ENCODE results near the gene IRX4. TPM values are rescaled to one million over a fixed set of nuclear protein-coding genes. Genes with fewer than 3 reads are reported as not detected.

Gene IRX4
- total and polyA plus RNA-seq, 2 experiments from 2014 or later, result not detected

DNA sequence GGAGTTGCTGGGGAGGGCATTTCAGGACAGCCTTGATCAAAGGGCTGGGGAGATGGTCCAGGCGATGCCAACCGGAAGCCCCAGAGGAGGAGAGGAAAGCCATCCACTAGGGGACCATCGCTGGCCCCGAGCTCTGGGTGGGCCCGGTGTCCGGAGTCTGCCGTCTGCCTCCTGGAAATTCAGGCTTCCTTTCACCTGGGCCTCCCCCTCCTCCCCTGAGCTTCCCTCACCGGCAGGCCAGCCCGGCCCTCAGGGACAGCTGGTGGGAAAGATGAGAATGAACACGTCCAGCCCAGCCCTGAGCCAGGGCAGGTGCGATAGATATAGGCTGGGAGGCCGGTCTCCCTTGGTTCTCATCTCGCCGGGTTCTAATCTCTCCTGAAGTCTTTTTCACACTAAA is 17.2 kb downstream of the IRX4 start:
- no peaks in the 10 kb centered on the region for H3F3A ChIP-seq (ENCODE audit: insufficient read depth)
- 54 to 57% methylated on average over 14 of the region's 14 CpGs for WGBS, 2 experiments (ENCODE audit: low coverage in 1 of 2, low lambda C conversion rate in 2 of 2, missing lambda C conversion rate in 2 of 2)
- H3K27me3 ChIP-seq (replicated peaks; ENCODE audit: insufficient read depth), result peaks cover 42% of the 10 kb centered on the region
- in situ Hi-C loops (cut with MboI), result no loop called here
- no peak overlapping the region for H3K9ac ChIP-seq
- H3K9me3 ChIP-seq (ENCODE audit: low read depth), result no peaks in the 10 kb centered on the region
- no peaks in the 10 kb centered on the region for H3K9me2 ChIP-seq (ENCODE audit: insufficient read depth)
- no peak overlapping the region for H3K4me3 ChIP-seq
- H3K36me3 ChIP-seq (ENCODE audit: low read depth), result no peaks in the 10 kb centered on the region
- no peak overlapping the region for H3K4me2 ChIP-seq (ENCODE audit: unreplicated experiment)
- no peak for DNase-seq
- H3K27ac ChIP-seq, result no peak overlapping the region
- H2AFZ ChIP-seq, result no peak overlapping the region
- TF ChIP-seq EZH2 (IDR thresholded peaks at IDR 0.05; ENCODE audit: insufficient read depth, poor library complexity, severe bottlenecking), result no peak
- no peak for TF ChIP-seq EZH2phosphoT487 (IDR thresholded peaks at IDR 0.05; ENCODE audit: insufficient read depth, low read depth)
- no peaks in the 10 kb centered on the region for H3K79me2 ChIP-seq (ENCODE audit: insufficient read depth)
- no peaks in the 10 kb centered on the region for H4K20me1 ChIP-seq (ENCODE audit: insufficient read depth)
- no peaks in the 10 kb centered on the region for H3K4me1 ChIP-seq (ENCODE audit: insufficient read depth)

DNA sequence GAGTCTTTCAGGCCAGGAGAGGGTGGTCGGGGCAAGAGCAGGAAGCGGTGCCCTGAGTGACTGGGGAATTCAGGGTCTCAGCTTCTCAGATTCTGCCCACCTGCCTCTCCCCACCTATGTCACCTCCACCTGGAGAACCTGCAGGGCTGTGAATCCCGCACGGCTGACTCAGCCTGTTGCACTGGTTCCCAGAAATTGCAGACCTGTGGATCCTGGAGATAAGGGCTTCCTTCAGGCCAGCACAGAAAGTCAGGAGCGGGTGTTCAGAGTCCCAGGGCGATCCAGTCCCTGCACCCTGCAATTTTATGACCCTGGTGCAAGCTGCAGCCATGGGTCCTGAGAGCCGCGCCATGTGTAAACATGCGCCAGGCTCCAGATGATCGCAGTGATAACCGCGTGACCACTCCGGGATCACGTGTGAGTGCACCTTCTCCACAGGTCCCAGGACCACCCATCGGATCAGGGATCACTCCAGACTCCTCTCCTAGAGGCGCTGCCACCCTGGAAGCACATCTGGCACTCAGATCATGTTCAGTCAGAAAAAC is 17.8 kb downstream of the IRX4 start:
- H3F3A ChIP-seq (ENCODE audit: insufficient read depth), result no peaks in the 10 kb centered on the region
- DNase-seq, result no peak
- no peaks in the 10 kb centered on the region for H3K9me3 ChIP-seq (ENCODE audit: low read depth)
- H4K20me1 ChIP-seq (ENCODE audit: insufficient read depth), result no peaks in the 10 kb centered on the region
- no peaks in the 10 kb centered on the region for H3K4me1 ChIP-seq (ENCODE audit: insufficient read depth)
- no peak overlapping the region for H3K27ac ChIP-seq
- no peak overlapping the region for H3K4me2 ChIP-seq (ENCODE audit: unreplicated experiment)
- in situ Hi-C loops (cut with MboI), result no loop called here
- 72 to 78% methylated on average over 16 of the region's 16 CpGs for WGBS, 2 experiments (ENCODE audit: low coverage in 1 of 2, low lambda C conversion rate in 2 of 2, missing lambda C conversion rate in 2 of 2)
- H2AFZ ChIP-seq, result no peak overlapping the region
- H3K9ac ChIP-seq, result no peak overlapping the region
- H3K27me3 ChIP-seq (replicated peaks; ENCODE audit: insufficient read depth), result peaks cover 42% of the 10 kb centered on the region
- no peaks in the 10 kb centered on the region for H3K9me2 ChIP-seq (ENCODE audit: insufficient read depth)
- TF ChIP-seq EZH2 (IDR thresholded peaks at IDR 0.05; ENCODE audit: insufficient read depth, poor library complexity, severe bottlenecking) (no peak), EZH2phosphoT487 (IDR thresholded peaks at IDR 0.05; ENCODE audit: insufficient read depth, low read depth) (no peak)
- no peaks in the 10 kb centered on the region for H3K36me3 ChIP-seq (ENCODE audit: low read depth)
- no peak overlapping the region for H3K4me3 ChIP-seq
- no peaks in the 10 kb centered on the region for H3K79me2 ChIP-seq (ENCODE audit: insufficient read depth)

DNA sequence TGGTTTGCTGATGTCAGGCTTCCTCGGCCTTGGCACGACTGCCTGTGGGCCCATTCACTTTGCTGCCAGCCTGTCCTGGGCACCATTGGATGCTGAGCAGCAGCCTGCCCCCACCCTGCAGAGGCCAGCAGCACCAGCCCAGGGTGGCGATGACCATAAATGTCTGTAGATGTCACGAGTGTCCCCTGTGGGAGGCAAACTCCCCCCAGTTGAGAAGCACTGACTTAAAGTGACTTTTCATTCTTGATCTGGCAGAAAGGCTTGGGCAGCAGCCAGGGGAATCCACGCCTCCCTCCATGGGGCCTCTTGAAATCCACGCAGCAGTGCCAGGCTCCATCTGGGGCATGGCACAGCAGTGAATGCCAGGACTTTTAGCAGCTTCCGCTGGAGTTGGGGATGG is 21.8 kb downstream of the IRX4 start:
- 38 to 40% methylated on average over 7 of the region's 7 CpGs for WGBS, 2 experiments (ENCODE audit: low coverage in 1 of 2, low lambda C conversion rate in 2 of 2, missing lambda C conversion rate in 2 of 2)
- H3K4me2 ChIP-seq (ENCODE audit: unreplicated experiment), result no peak overlapping the region
- TF ChIP-seq EZH2 (IDR thresholded peaks at IDR 0.05; ENCODE audit: insufficient read depth, poor library complexity, severe bottlenecking) (no peak), EZH2phosphoT487 (IDR thresholded peaks at IDR 0.05; ENCODE audit: insufficient read depth, low read depth) (no peak)
- H3K36me3 ChIP-seq (ENCODE audit: low read depth), result no peaks in the 10 kb centered on the region
- no peaks in the 10 kb centered on the region for H3K9me3 ChIP-seq (ENCODE audit: low read depth)
- H3K9me2 ChIP-seq (ENCODE audit: insufficient read depth), result no peaks in the 10 kb centered on the region
- no peak overlapping the region for H3K4me3 ChIP-seq
- DNase-seq, result no peak
- H3K27me3 ChIP-seq (replicated peaks; ENCODE audit: insufficient read depth), result peaks cover 39% of the 10 kb centered on the region
- H3K27ac ChIP-seq, result no peak overlapping the region
- no peaks in the 10 kb centered on the region for H3K4me1 ChIP-seq (ENCODE audit: insufficient read depth)
- H3K9ac ChIP-seq, result no peak overlapping the region
- H2AFZ ChIP-seq, result no peak overlapping the region
- no peaks in the 10 kb centered on the region for H3F3A ChIP-seq (ENCODE audit: insufficient read depth)
- in situ Hi-C loops (cut with MboI), result no loop called here
- H3K79me2 ChIP-seq (ENCODE audit: insufficient read depth), result no peaks in the 10 kb centered on the region
- no peaks in the 10 kb centered on the region for H4K20me1 ChIP-seq (ENCODE audit: insufficient read depth)

DNA sequence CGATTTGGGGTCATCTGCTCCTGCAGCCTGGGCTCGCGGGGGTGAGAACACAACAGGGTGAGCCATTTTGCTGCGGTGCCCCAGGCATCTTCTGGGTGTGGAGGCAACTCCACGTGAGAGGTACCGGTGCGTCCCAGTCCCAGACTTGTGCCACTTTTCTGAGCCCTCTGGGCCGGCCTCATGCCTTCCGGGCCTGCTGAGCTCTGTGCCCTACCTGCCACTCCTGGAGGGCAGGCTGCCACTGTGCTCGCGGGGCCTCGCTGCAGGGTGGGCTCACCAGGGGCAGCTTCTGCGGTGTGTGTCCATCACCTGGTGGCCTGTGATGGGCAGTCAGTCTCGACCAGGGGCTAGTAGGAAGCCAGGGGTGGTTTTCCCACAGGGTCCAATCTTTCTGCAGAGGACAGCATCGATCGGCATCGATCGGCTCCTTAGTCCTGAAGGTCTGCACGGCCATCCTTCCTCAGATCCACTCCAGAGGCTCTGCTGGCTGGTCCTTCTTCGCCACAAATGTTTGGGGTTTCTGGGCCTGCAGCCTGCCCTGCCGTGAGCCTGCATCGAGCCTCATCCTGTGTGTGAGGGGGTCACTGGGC is 22.6 kb downstream of the IRX4 start:
- no peak for DNase-seq
- Histone ChIP-seq H3K27ac (no peak overlapping the region), H3K9me3 (ENCODE audit: low read depth) (no peaks in the 10 kb centered on the region), H3K79me2 (ENCODE audit: insufficient read depth) (no peaks in the 10 kb centered on the region), H4K20me1 (ENCODE audit: insufficient read depth) (no peaks in the 10 kb centered on the region), H3F3A (ENCODE audit: insufficient read depth) (no peaks in the 10 kb centered on the region), H3K9me2 (ENCODE audit: insufficient read depth) (no peaks in the 10 kb centered on the region), H3K9ac (no peak overlapping the region), H3K36me3 (ENCODE audit: low read depth) (no peaks in the 10 kb centered on the region), H3K4me1 (ENCODE audit: insufficient read depth) (no peaks in the 10 kb centered on the region), H3K27me3 (replicated peaks; ENCODE audit: insufficient read depth) (peaks cover 39% of the 10 kb centered on the region), H3K4me3 (no peak overlapping the region), H3K4me2 (ENCODE audit: unreplicated experiment) (no peak overlapping the region), H2AFZ (no peak overlapping the region)
- TF ChIP-seq EZH2phosphoT487 (IDR thresholded peaks at IDR 0.05; ENCODE audit: insufficient read depth, low read depth) (no peak), EZH2 (IDR thresholded peaks at IDR 0.05; ENCODE audit: insufficient read depth, poor library complexity, severe bottlenecking) (no peak)
- 55 to 56% methylated on average over 22 of the region's 22 CpGs for WGBS, 2 experiments (ENCODE audit: low coverage in 1 of 2, low lambda C conversion rate in 2 of 2, missing lambda C conversion rate in 2 of 2)
- in situ Hi-C loops (cut with MboI), result no loop called here

All from GM23248 (cell line).